K562 (cell line): Measurements from ENCODE around the gene CERS6. TPM values are rescaled to one million over a fixed set of nuclear protein-coding genes. Genes with fewer than 3 reads are reported as not detected.

Experiments
- BHLHE40 ChIP-seq: IDR thresholded peaks from 2 replicates; pipeline ENCODE4 v1.6.1; 2011; ENCODE audit warnings: low read length, improper control_type of control experiment
- CBX1 ChIP-seq: sonication (generic); IDR thresholded peaks from 2 replicates; pipeline ENCODE4 v1.6.1; 2016; ENCODE audit warnings: antibody characterized with exemption, low read depth, mild to moderate bottlenecking
- EP400 ChIP-seq: fragments of 450-650 bp; IDR thresholded peaks from 2 replicates; pipeline ENCODE4 v1.6.1; 2017; ENCODE audit warnings: antibody characterized with exemption, mild to moderate bottlenecking, moderate library complexity
- GATAD2B ChIP-seq: fragments of 450-650 bp; IDR thresholded peaks from 2 replicates; pipeline ENCODE4 v1.6.1; 2017; ENCODE audit warnings: mild to moderate bottlenecking, borderline replicate concordance
- HDAC1 ChIP-seq, 2 experiments: fragments of 450-650 bp; IDR thresholded peaks; 2 replicates each; pipeline ENCODE4 v1.6.1; 2016 to 2017; ENCODE audit warnings: inconsistent platforms in 1 of 2, mild to moderate bottlenecking in 1 of 2, moderate library complexity in 1 of 2
- KDM5B ChIP-seq: fragments of 200-600 bp; sonication (generic); IDR thresholded peaks from 2 replicates; pipeline ENCODE4 v1.6.1; 2012; ENCODE audit warnings: low read depth, mild to moderate bottlenecking, moderate library complexity, low read length, control low read depth, inconsistent platforms; ENCODE audit not compliant: insufficient replicate concordance
- LCOR ChIP-seq: sonication (generic); formaldehyde crosslinking; IDR thresholded peaks from 2 replicates; pipeline ENCODE4 v1.8.0; 2022; ENCODE audit warnings: mild to moderate bottlenecking, missing genetic modification reagents
- MCM7 ChIP-seq, 2 experiments: fragments of 450-650 bp; IDR thresholded peaks; 2 replicates each; pipeline ENCODE4 v1.6.1; 2016 to 2018
- MLX ChIP-seq, 2 experiments: fragments of 450-650 bp in 1 of 2; sonication (generic) in 1 of 2; formaldehyde crosslinking; conservative IDR thresholded peaks; 2 replicates each; pipeline versions ENCODE4 v1.4.0 to v1.8.1; 2020 to 2022; ENCODE audit warnings: mild to moderate bottlenecking in 1 of 2, missing genetic modification reagents in 1 of 2
- RFX1 ChIP-seq: fragments of 450-650 bp; IDR thresholded peaks from 2 replicates; pipeline ENCODE4 v1.6.1; 2016; ENCODE audit warnings: mild to moderate bottlenecking, moderate library complexity
- ZNF253 ChIP-seq: fragments of 250-450 bp; sonication (Bioruptor Pico); conservative IDR thresholded peaks from 2 replicates; pipeline ENCODE4 v1.6.1; 2021; ENCODE audit warnings: mild to moderate bottlenecking
- ZNF584 ChIP-seq: fragments of 200-800 bp; sonication (Bioruptor generic); IDR thresholded peaks from 2 replicates; pipeline ENCODE4 v1.6.1; 2016; ENCODE audit warnings: low read depth, mild to moderate bottlenecking, missing genetic modification characterization, missing compliant biosample characterization
- ZZZ3 ChIP-seq: fragments of 450-650 bp; IDR thresholded peaks from 2 replicates; pipeline ENCODE4 v1.6.1; 2016; ENCODE audit warnings: antibody characterized with exemption, mild to moderate bottlenecking, moderate library complexity
- polyA plus RNA-seq, 8 experiments: library from polyadenylated mRNA; depleted of rRNA in 4 of 8; stranded (reverse) in 5 of 8; unstranded in 3 of 8; fragments of >200 nt; fragmentation: Nextera tagmentation in 2 of 8; fragmentation: Illumina TruSeq in 1 of 8; extraction: Ambion mirVana in 2 of 8; extraction: Trizol in 1 of 8; gene quantifications; 2 replicates each; pipeline versions ENCODE4 v1.2.1 to v1.2.3, GENCODE V29; 2011 to 2014; ENCODE audit warnings: inconsistent platforms in 1 of 8, missing spikeins in 1 of 8
- total RNA-seq, 7 experiments: library from RNA; depleted of rRNA in 6 of 7; stranded (reverse); fragments of >200 nt in 6 of 7; fragmentation: Illumina TruSeq in 2 of 7; extraction: Trizol in 2 of 7; gene quantifications; 2 replicates each; pipeline versions ENCODE4 v1.2.1 to v1.2.3, GENCODE V29; 2011 to 2021; ENCODE audit warnings: low replicate concordance in 1 of 7
- TF ChIP-seq, protein P1 (sequence below): fragments of 250-450 bp; sonication (Bioruptor Pico); IDR thresholded peaks from 2 replicates; pipeline ENCODE4 v1.4.0; 2020; ENCODE audit warnings: mild to moderate bottlenecking
- TF ChIP-seq, protein P2 (sequence below): sonication (generic); formaldehyde crosslinking; IDR thresholded peaks from 2 replicates; pipeline ENCODE4 v1.8.0; 2022; ENCODE audit warnings: missing genetic modification reagents, mild to moderate bottlenecking, borderline replicate concordance
- TF ChIP-seq, protein P3 (sequence below): fragments of 450-650 bp; IDR thresholded peaks from 2 replicates; pipeline ENCODE4 v1.6.1; 2018; ENCODE audit not compliant: partially characterized antibody
- TF ChIP-seq, protein P4 (sequence below): fragments of 250-450 bp; sonication (Bioruptor Pico); IDR thresholded peaks from 2 replicates; pipeline ENCODE4 v1.5.0; 2021; ENCODE audit warnings: mild to moderate bottlenecking, borderline replicate concordance

Gene CERS6
- total and polyA plus RNA-seq, 9 of the 15 experiments (the other 6 are each of a cell fraction or from before 2014, with no cell fraction given), result 1.6 to 13.6 (median 11.4) TPM

DNA sequence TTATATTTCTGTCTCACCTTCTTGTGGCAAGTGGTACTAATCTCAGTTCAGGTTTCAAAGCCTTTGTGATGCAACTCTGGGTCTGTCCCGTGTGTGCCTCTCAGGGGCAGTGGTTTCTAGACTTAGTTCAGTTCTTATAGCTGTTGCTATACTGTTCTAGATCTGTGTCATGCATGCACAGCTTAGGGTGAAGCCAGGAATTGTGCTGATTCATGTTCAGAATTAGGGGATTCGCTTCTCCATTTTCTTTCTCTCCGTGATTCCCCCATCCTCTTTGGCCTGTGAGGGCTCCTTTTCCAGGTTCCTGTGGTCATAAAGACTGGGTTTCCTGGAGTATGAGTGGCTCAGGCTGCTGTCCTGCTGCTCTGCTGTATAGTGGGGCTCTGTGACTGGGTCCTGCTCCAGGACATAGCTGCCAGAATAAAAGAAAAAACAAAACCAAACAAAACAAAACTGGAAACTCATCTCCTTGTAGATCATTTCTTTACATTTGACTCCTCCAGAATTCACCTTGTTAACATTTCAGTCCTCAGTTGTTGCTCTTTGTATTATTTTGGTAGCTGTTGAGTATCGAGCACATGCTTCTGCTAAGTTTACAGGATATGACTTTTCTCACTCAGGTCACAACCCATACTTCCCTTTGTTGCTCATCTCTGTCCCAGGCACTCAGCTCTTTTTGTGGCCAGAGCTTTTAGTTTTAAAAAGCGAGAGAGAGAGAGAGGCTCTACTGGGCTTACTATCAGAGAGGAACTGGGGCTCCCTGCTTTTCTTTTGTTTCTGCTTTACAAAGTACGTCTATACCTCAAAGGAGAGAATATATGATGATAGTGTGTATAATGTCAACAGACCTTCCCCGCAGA lies 34.2 kb downstream of the CERS6 start (continued):
- 0 out of 2 replicates have a peak, but pooled peaks have one; percentile 64 for TF ChIP-seq LCOR
- TF ChIP-seq BHLHE40, result 0 out of 2 replicates have a peak, but pooled peaks have one; percentile 24
- TF ChIP-seq EP400, result no peak; the same call in none of the 2 replicates
- TF ChIP-seq MLX (CRISPR knock-in tag; conservative IDR thresholded peaks at IDR 0.05), result no peak
- TF ChIP-seq ZNF584 (CRISPR knock-in tag), result no peak
- TF ChIP-seq, protein P1, sequence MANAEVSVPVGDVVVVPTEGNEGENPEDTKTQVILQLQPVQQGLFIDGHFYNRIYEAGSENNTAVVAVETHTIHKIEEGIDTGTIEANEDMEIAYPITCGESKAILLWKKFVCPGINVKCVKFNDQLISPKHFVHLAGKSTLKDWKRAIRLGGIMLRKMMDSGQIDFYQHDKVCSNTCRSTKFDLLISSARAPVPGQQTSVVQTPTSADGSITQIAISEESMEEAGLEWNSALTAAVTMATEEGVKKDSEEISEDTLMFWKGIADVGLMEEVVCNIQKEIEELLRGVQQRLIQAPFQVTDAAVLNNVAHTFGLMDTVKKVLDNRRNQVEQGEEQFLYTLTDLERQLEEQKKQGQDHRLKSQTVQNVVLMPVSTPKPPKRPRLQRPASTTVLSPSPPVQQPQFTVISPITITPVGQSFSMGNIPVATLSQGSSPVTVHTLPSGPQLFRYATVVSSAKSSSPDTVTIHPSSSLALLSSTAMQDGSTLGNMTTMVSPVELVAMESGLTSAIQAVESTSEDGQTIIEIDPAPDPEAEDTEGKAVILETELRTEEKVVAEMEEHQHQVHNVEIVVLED (CRISPR knock-in tag), result no peak
- no peak for TF ChIP-seq HDAC1 (IDR thresholded peaks at IDR 0.05)
- no peak for TF ChIP-seq ZZZ3
- TF ChIP-seq, protein P2, sequence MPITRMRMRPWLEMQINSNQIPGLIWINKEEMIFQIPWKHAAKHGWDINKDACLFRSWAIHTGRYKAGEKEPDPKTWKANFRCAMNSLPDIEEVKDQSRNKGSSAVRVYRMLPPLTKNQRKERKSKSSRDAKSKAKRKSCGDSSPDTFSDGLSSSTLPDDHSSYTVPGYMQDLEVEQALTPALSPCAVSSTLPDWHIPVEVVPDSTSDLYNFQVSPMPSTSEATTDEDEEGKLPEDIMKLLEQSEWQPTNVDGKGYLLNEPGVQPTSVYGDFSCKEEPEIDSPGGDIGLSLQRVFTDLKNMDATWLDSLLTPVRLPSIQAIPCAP (CRISPR knock-in tag), result no peak
- no peak for TF ChIP-seq MCM7 (IDR thresholded peaks at IDR 0.05)
- TF ChIP-seq, protein P3, sequence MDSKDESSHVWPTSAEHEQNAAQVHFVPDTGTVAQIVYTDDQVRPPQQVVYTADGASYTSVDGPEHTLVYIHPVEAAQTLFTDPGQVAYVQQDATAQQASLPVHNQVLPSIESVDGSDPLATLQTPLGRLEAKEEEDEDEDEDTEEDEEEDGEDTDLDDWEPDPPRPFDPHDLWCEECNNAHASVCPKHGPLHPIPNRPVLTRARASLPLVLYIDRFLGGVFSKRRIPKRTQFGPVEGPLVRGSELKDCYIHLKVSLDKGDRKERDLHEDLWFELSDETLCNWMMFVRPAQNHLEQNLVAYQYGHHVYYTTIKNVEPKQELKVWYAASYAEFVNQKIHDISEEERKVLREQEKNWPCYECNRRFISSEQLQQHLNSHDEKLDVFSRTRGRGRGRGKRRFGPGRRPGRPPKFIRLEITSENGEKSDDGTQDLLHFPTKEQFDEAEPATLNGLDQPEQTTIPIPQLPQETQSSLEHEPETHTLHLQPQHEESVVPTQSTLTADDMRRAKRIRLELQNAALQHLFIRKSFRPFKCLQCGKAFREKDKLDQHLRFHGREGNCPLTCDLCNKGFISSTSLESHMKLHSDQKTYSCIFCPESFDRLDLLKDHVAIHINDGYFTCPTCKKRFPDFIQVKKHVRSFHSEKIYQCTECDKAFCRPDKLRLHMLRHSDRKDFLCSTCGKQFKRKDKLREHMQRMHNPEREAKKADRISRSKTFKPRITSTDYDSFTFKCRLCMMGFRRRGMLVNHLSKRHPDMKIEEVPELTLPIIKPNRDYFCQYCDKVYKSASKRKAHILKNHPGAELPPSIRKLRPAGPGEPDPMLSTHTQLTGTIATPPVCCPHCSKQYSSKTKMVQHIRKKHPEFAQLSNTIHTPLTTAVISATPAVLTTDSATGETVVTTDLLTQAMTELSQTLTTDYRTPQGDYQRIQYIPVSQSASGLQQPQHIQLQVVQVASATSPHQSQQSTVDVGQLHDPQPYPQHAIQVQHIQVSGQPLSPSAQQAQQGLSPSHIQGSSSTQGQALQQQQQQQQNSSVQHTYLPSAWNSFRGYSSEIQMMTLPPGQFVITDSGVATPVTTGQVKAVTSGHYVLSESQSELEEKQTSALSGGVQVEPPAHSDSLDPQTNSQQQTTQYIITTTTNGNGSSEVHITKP, result no peak
- TF ChIP-seq GATAD2B, result no peak
- TF ChIP-seq, protein P4, sequence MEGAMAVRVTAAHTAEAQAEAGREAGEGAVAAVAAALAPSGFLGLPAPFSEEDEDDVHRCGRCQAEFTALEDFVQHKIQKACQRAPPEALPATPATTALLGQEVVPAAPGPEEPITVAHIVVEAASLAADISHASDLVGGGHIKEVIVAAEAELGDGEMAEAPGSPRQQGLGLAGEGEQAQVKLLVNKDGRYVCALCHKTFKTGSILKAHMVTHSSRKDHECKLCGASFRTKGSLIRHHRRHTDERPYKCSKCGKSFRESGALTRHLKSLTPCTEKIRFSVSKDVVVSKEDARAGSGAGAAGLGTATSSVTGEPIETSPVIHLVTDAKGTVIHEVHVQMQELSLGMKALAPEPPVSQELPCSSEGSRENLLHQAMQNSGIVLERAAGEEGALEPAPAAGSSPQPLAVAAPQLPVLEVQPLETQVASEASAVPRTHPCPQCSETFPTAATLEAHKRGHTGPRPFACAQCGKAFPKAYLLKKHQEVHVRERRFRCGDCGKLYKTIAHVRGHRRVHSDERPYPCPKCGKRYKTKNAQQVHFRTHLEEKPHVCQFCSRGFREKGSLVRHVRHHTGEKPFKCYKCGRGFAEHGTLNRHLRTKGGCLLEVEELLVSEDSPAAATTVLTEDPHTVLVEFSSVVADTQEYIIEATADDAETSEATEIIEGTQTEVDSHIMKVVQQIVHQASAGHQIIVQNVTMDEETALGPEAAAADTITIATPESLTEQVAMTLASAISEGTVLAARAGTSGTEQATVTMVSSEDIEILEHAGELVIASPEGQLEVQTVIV (CRISPR knock-in tag), result no peak
- 0 out of 2 replicates have a peak, but pooled peaks have one; percentile 33 for TF ChIP-seq ZNF253 (CRISPR knock-in tag)
- no peak for TF ChIP-seq CBX1
- TF ChIP-seq RFX1, result no peak
- TF ChIP-seq KDM5B, result peak; percentile 25
